Glutamatergic neuron (in vitro differentiated cells): ENCODE results near the gene TMED5. TPM values are rescaled to one million over a fixed set of nuclear protein-coding genes. Genes with fewer than 3 reads are reported as not detected.

Experiments
- DNase-seq: peaks from one replicate; pipeline ENCODE4 v3.0.0; 2022
- H3K27ac Mint-ChIP-seq: one replicate; pipeline ENCODE4 v1.8.0; 2020; ENCODE audit warnings: mild to moderate bottlenecking, mixed read lengths, inconsistent platforms; ENCODE audit not compliant: unreplicated experiment
- H3K27me3 Mint-ChIP-seq: one replicate; pipeline ENCODE4 v1.8.0; 2020; ENCODE audit warnings: mild to moderate bottlenecking, moderate library complexity, mixed read lengths, inconsistent platforms; ENCODE audit not compliant: unreplicated experiment
- H3K36me3 Mint-ChIP-seq: one replicate; pipeline ENCODE4 v1.8.0; 2020; ENCODE audit warnings: mild to moderate bottlenecking, mixed read lengths, inconsistent platforms; ENCODE audit not compliant: unreplicated experiment
- H3K4me1 Mint-ChIP-seq: one replicate; pipeline ENCODE4 v1.8.0; 2020; ENCODE audit warnings: mild to moderate bottlenecking, low read depth, mixed read lengths, inconsistent platforms; ENCODE audit not compliant: unreplicated experiment
- H3K4me3 Mint-ChIP-seq: one replicate; pipeline ENCODE4 v1.8.0; 2020; ENCODE audit warnings: mild to moderate bottlenecking, mixed read lengths, inconsistent platforms; ENCODE audit not compliant: unreplicated experiment
- H3K9me3 Mint-ChIP-seq: one replicate; pipeline ENCODE4 v1.8.0; 2020; ENCODE audit warnings: mild to moderate bottlenecking, moderate library complexity, mixed read lengths, inconsistent platforms; ENCODE audit not compliant: unreplicated experiment
- CTCF ChIP-seq: fragments of 200-600 bp; sonication (generic); IDR thresholded peaks from one replicate; pipeline ENCODE4 v1.5.0; 2021; ENCODE audit not compliant: partially characterized antibody, unreplicated experiment
- total RNA-seq: library from RNA; stranded (reverse); fragmentation: NEBNext Ultra II Directional; extraction: Animal tissue kit (Norgen Biotek cat#: 25700); gene quantifications from one replicate; pipeline ENCODE4 v1.2.1, GENCODE V29; 2021; ENCODE audit not compliant: unreplicated experiment

TMED5 gene
- total RNA-seq, 1 donor from 2014 or later, result 24.2 TPM

- Mint-ChIP-seq H3K4me1 (no peaks in the 10 kb centered on the region), H3K4me3 (no peak overlapping the region), H3K27ac (no peak overlapping the region), H3K36me3 (no peaks in the 10 kb centered on the region), H3K27me3 (peaks cover 1% of the 10 kb centered on the region), H3K9me3 (no peaks in the 10 kb centered on the region)
- TF ChIP-seq CTCF, result no peak
- no peak for DNase-seq
Observed at GRCh38 chr1:93140106-93140505, 40.1 kb downstream of the TMED5 start.

GRCh38 chr1:93137604-93138292 is 42.5 kb downstream of the TMED5 start:
- Mint-ChIP-seq H3K4me1 (no peaks in the 10 kb centered on the region), H3K4me3 (no peak overlapping the region), H3K27me3 (peaks cover 1% of the 10 kb centered on the region), H3K27ac (no peak overlapping the region), H3K36me3 (no peaks in the 10 kb centered on the region), H3K9me3 (no peaks in the 10 kb centered on the region)
- TF ChIP-seq CTCF, result no peak
- no peak for DNase-seq

DNA sequence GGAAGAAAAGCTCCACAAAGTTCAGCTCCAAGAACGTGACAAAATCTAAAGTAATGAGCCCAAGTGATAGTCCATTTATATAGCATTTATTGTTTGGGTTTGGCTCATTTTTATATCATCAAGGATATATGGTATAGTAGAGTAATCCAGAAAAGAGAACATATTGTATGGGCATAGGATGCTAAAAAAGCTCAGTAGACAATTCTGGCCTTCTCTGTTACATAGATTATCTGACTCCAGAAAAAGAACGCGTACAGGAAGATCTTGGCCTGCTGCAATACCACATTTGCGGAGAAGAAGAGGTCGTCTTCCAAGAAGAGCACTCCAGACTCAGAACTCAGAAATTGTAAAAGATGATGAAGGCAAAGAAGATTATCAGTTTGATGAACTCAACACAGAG is 43.8 kb downstream of the TMED5 start:
- no peak overlapping the region for H3K4me3 Mint-ChIP-seq
- H3K27me3 Mint-ChIP-seq, result peaks cover 1% of the 10 kb centered on the region
- no peaks in the 10 kb centered on the region for H3K4me1 Mint-ChIP-seq
- TF ChIP-seq CTCF, result no peak
- H3K9me3 Mint-ChIP-seq, result no peaks in the 10 kb centered on the region
- H3K27ac Mint-ChIP-seq, result no peak overlapping the region
- no peaks in the 10 kb centered on the region for H3K36me3 Mint-ChIP-seq
- DNase-seq, result no peak

DNA sequence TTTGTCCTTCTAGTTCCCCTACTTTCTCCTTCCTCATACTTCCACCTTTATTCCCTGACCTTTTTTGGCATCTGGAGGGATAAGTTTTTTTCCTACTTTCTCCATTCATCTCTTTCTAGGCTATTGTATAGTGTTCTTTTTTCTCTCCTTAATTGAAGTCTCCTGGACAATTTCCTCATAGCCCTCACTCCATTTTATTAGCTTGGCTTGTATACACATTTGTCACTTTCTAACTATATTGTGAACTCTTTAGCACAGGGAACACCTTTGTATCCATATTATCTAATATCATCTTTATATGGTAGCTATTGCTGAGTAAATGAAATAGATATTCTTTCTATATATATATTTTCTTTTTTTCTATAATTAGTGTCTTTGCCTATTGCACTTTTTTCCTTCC is 47.6 kb downstream of the TMED5 start:
- no peaks in the 10 kb centered on the region for H3K9me3 Mint-ChIP-seq

More for the DNA sequence above, 47.6 kb downstream of the TMED5 start:
- DNase-seq, result no peak
- H3K27me3 Mint-ChIP-seq, result no peaks in the 10 kb centered on the region
- H3K4me3 Mint-ChIP-seq, result no peak overlapping the region
- no peaks in the 10 kb centered on the region for H3K4me1 Mint-ChIP-seq
- TF ChIP-seq CTCF, result no peak
- no peak overlapping the region for H3K27ac Mint-ChIP-seq
- no peaks in the 10 kb centered on the region for H3K36me3 Mint-ChIP-seq
